Measurements from ENCODE around the gene OXER1. TPM values are rescaled to one million over a fixed set of nuclear protein-coding genes. Genes with fewer than 3 reads are reported as not detected.

Gene OXER1
- total RNA-seq, 4 donors from 2014 or later, result 0.78 to 1.3 (median 0.98) TPM; not detected in 1

DNA sequence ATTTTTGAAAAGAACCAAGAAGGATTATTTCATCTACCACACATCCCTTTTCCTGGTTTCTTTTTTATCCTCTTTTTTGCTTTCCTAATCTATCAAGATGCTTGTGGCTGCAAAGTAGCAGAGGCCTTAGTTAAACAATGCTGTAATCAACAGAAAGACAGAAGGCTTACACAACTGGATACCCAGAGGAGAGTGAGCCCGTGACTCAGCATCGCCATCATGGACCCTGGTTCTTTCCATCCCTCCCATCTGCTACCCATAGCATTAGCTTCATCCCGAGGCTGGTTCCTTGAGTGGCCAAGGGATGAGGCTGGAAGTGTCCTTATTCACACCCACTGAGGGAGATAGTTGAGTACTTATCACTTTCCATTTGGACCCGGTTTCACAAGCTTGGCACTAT, 35.9 kb upstream of the OXER1 start:
- Histone ChIP-seq H3K4me3 (replicated peaks in 1 of 3) (no peak overlapping the region), H3K27ac (no peak overlapping the region), H3K9me3 (no peaks in the 10 kb centered on the region), H3K27me3 (no peaks in the 10 kb centered on the region), H3K4me1 (peaks cover 0 to 4% of the 10 kb centered on the region in 2 donors), H3K36me3 (no peaks in the 10 kb centered on the region)
- WGBS, 2 donors, result 70 to 87% methylated on average over 4 of the region's 4 CpGs
- TF ChIP-seq, protein P1, sequence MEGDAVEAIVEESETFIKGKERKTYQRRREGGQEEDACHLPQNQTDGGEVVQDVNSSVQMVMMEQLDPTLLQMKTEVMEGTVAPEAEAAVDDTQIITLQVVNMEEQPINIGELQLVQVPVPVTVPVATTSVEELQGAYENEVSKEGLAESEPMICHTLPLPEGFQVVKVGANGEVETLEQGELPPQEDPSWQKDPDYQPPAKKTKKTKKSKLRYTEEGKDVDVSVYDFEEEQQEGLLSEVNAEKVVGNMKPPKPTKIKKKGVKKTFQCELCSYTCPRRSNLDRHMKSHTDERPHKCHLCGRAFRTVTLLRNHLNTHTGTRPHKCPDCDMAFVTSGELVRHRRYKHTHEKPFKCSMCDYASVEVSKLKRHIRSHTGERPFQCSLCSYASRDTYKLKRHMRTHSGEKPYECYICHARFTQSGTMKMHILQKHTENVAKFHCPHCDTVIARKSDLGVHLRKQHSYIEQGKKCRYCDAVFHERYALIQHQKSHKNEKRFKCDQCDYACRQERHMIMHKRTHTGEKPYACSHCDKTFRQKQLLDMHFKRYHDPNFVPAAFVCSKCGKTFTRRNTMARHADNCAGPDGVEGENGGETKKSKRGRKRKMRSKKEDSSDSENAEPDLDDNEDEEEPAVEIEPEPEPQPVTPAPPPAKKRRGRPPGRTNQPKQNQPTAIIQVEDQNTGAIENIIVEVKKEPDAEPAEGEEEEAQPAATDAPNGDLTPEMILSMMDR (IDR thresholded peaks at IDR 0.05), result no peak
- TF ChIP-seq POLR2A (IDR thresholded peaks at IDR 0.05), result no peak
- DNase-seq, result no peak
- intact Hi-C loops (cut with DNase I), result no loop called here

DNA sequence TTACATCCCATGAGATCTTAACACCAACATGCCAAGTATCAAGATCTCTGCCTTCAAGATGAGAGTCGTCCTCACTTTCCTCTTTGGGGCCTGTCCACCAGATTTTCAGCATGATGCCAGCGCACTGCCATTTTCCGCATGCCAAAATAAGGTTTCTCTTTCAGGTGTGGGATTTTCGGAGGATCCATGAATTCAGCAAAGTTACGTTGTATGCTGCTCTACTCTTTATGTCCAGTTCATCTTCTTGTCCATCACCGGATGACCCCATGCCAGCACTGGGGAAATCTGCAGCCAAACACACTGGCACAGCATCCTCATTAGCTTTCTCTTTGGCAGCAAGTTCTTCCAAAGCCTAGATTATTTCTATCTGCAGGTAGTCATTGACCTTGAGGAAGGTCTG, 33.3 kb upstream of the OXER1 start:
- peaks cover 0 to 9% of the 10 kb centered on the region in 2 donors for H3K4me1 ChIP-seq
- no peak overlapping the region for H3K4me3 ChIP-seq (replicated peaks in 1 of 3)
- H3K27me3 ChIP-seq, result no peaks in the 10 kb centered on the region
- H3K27ac ChIP-seq, result no peak overlapping the region
- TF ChIP-seq POLR2A (IDR thresholded peaks at IDR 0.05), result no peak
- TF ChIP-seq, protein P1 (IDR thresholded peaks at IDR 0.05), result no peak
- DNase-seq, result no peak
- intact Hi-C loops (cut with DNase I), result no loop called here
- H3K36me3 ChIP-seq, result no peaks in the 10 kb centered on the region
- H3K9me3 ChIP-seq, result no peaks in the 10 kb centered on the region
- WGBS, 2 donors, result 78 to 80% methylated on average over 6 of the region's 6 CpGs

DNA sequence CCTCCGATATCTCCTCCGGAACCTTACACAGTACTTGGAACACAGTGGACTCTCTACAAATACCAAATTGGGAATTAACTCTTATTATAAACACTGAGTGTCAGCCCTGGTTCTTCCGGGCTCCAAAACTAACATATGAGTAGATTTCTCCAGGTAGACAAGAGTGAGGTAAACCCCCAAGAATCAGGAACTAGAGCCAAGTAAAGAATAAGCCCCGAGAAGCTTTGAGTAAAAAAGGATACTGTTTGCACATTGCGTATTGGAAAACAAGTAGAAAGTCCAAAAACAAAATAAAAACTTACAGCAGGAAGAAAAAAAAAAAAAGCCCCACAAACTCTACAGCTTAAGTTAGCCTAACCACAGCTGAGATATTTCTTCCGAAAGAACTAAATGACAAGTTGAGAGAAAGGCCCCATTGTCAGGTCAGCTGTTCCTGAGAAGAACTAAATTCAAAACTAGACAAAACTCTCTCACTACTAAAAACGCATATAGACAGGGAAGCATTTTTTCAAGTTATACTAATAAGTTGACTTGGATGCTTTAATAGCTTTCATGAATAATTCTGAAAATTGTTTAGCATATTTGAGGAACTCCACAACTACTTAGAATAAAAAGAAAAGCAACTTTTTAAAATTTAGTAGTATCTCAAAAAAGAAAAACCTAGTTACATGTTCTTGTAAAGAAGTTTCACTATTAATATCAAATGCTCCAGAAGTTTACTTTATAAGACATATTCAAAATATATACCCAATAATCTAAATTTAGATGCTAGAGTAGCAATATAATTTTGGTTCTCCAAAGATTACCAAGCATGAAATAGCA, 32.7 kb upstream of the OXER1 start:
- 90 to 91% methylated on average over 7 of the region's 7 CpGs for WGBS, 2 donors
- peaks cover 0 to 15% of the 10 kb centered on the region in 2 donors for H3K4me1 ChIP-seq
- no peaks in the 10 kb centered on the region for H3K9me3 ChIP-seq
- H3K4me3 ChIP-seq (replicated peaks in 1 of 3), result no peak overlapping the region
- TF ChIP-seq, protein P1 (IDR thresholded peaks at IDR 0.05), result no peak
- no peak for TF ChIP-seq POLR2A (IDR thresholded peaks at IDR 0.05)
- H3K27ac ChIP-seq, result no peak overlapping the region
- H3K36me3 ChIP-seq, result no peaks in the 10 kb centered on the region
- no peaks in the 10 kb centered on the region for H3K27me3 ChIP-seq
- DNase-seq, result no peak
- intact Hi-C loops (cut with DNase I), result no loop called here

DNA sequence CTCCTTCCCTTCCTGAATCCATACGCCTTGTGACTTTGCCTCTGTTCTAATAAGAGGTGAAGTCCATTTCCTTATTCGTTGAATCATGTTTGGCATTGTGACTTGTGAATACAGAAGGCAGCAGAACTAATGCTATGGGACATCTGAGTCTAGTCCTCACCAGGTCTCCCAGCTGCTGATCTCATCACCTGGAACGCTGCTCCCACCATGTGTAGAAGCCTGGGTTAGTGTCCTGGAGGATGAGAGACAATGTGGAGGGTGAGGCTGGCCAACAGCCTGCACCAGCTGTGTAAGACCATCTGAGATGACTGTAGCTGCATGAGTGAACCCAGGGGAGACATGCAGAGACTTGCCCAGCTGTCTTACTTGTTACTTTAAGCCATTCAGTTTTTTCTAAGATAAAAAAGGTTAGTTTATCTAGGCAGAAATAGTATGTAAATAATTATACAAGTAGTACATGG, 31.9 kb upstream of the OXER1 start:
- Histone ChIP-seq H3K27ac (no peak overlapping the region), H3K9me3 (no peaks in the 10 kb centered on the region), H3K36me3 (no peaks in the 10 kb centered on the region), H3K4me1 (peaks cover 0 to 11% of the 10 kb centered on the region in 2 donors), H3K4me3 (replicated peaks in 1 of 3) (no peak overlapping the region), H3K27me3 (no peaks in the 10 kb centered on the region)
- TF ChIP-seq, protein P1 (IDR thresholded peaks at IDR 0.05), result no peak
- no peak for TF ChIP-seq POLR2A (IDR thresholded peaks at IDR 0.05)
- intact Hi-C loops (cut with DNase I), result no loop called here
- WGBS, 2 donors, result 55 to 71% methylated on average over 3 of the region's 3 CpGs
- DNase-seq, result no peak

DNA sequence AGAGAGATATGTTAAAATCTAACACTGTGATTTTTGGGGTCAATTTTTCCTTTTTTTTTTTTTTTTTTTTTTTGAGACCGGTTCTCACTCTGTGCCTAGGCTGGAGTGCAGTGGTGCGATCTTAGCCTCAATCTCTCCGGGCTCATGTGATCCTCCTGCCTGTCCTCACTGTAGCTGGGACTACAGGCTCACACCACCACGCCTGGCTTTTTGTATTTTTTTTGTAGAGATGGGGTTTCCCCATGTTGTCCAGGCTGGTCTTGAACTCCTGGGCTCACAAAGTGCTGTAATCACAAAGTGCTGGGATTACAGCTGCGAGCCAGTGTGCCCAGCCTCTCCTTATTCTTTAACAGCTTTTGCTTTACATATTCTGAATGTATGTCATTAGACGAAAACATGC, 31.3 kb upstream of the OXER1 start:
- DNase-seq, result no peak
- TF ChIP-seq POLR2A (IDR thresholded peaks at IDR 0.05), result no peak
- TF ChIP-seq, protein P1 (IDR thresholded peaks at IDR 0.05), result no peak
- intact Hi-C loops (cut with DNase I), result no loop called here
- Histone ChIP-seq H3K9me3 (no peaks in the 10 kb centered on the region), H3K27me3 (no peaks in the 10 kb centered on the region), H3K4me1 (peaks cover 0 to 11% of the 10 kb centered on the region in 2 donors), H3K27ac (no peak overlapping the region), H3K36me3 (no peaks in the 10 kb centered on the region), H3K4me3 (replicated peaks in 1 of 3) (no peak overlapping the region)
- WGBS, 2 donors, result 95 to 97% methylated on average over 6 of the region's 6 CpGs

Data from thyroid gland (tissue), 4 donors.